ENCODE measurements around the gene NCS1. TPM values are rescaled to one million over a fixed set of nuclear protein-coding genes. Genes with fewer than 3 reads are reported as not detected.

Gene NCS1
- 7.8 and 15.5 TPM in 2 replicates for total RNA-seq

DNA sequence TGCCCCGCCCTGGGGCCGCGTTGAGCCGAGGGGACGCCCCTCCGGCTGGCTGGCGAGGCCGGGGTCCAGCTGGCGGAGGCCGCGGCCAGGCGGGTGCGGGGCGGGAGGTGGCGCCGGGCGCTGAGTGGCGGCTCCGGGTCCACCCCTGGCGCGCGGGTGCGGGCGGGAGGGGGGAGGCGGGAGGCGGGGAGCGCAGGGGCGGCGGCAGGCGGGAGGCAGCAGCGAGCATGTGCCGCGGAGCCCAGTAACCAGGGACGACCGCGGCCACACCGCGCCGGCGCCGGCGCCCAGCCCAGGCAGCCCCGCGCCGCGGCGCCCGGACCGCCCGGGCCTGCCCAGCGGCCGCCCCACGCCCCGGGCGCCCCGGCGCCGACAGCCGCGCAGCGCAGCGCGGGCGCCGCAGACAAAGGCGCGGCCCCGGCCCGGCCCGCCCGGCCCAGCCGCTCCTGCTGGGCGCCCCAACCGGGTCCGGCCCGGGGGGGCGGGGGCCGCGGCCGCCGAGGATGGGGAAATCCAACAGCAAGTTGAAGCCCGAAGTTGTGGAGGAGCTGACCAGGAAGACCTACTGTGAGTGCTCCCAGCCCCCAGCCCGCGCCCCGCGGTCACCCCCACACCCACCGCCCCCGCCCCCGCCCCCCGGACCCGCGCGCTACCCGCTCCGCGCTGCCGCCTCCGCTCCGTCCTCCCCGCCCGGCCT lies at the start of gene NCS1:
Gene NCS1, plus strand, starts transcription at position 244 of the 697 bp plus-strand sequence. Its CDS starts 260 bp downstream, at position 504.

DNA sequence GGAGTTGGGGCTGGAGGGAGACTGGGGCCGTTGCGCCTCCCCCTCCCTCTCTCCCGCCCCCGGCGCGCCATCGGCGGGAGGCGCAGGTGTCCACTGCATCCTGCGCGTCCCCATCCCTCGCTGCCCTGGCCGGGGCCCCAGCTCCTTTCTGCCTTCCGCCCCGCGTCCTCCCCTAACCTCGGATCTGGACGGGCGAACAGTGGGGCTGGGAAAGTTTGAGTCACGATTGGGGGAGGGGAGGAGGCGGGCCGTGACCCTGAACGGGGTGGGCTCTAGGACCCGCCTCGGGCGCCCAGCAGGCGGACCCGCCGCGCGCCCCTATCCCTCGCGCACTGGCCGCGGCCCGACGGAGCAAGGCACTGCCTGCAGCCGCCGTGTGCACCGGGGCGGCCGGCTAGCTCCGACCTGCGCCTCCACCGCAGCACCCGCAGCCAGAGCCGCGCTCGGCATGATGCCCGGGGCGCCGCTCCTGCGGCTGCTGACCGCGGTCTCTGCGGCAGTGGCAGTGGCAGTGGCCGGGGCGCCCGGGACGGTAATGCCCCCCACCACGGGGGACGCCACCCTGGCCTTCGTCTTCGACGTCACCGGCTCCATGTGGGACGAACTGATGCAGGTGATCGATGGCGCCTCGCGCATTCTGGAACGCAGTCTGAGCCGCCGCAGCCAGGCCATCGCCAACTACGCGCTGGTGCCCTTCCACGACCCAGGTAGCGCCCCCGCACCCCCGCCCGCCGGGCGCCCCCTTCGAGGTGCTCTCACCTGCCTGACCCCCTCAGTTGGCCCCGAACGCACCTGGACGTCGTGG lies 93.4 kb downstream of the NCS1 start, which contains the start of gene HMCN2:
Gene HMCN2, plus strand, starts transcription at position 330 of the 805 bp plus-strand sequence. Its CDS starts 119 bp downstream, at position 449.

Other genes starting within 250 kb of the NCS1 start
- 23.0 and 96.7 TPM in 2 replicates for gene FNBP1, start 129.2 kb upstream of the NCS1 start, total RNA-seq
- 13.9 and 113 TPM in 2 replicates for gene GPR107, start 118.5 kb upstream of the NCS1 start, total RNA-seq
- 0.19 and 0.32 TPM in 2 replicates for gene HMCN2, start 93.4 kb downstream of the NCS1 start, total RNA-seq